Measurements from ENCODE around the gene NCKAP5. TPM values are rescaled to one million over a fixed set of nuclear protein-coding genes. Genes with fewer than 3 reads are reported as not detected.
"Not testable (repeated sequence)": the region's sequence is repeated elsewhere in the genome, so short reads cannot be mapped to it uniquely, and the experiment has no call there.

The NCKAP5 gene
- total RNA-seq, 1 donor from 2014 or later: not detected

GRCh38 chr2:133209325-133209724 is 358.9 kb downstream of the NCKAP5 start:
- no peaks in the 10 kb centered on the region for H3K4me1 Mint-ChIP-seq
- no peak for DNase-seq
- no peak overlapping the region for H3K4me3 Mint-ChIP-seq
- no peaks in the 10 kb centered on the region for H3K27me3 Mint-ChIP-seq
- H3K27ac Mint-ChIP-seq: no peak overlapping the region
- H3K36me3 Mint-ChIP-seq (ENCODE audit: low read depth): no peaks in the 10 kb centered on the region
- peaks cover 5% of the 10 kb centered on the region for H3K9me3 Mint-ChIP-seq
- intact Hi-C loops (cut with micrococcal nuclease): no loop called here

GRCh38 chr2:133206666-133207065 is 361.6 kb downstream of the NCKAP5 start:
- H3K36me3 Mint-ChIP-seq (ENCODE audit: low read depth); H3K9me3 Mint-ChIP-seq; H3K27me3 Mint-ChIP-seq; H3K4me1 Mint-ChIP-seq; intact Hi-C loops (cut with micrococcal nuclease); DNase-seq; H3K27ac Mint-ChIP-seq; H3K4me3 Mint-ChIP-seq: not testable (repeated sequence)

GRCh38 chr2:133204421-133204820 is 363.8 kb downstream of the NCKAP5 start:
- Mint-ChIP-seq H3K36me3 (ENCODE audit: low read depth) (no peaks in the 10 kb centered on the region), H3K9me3 (peaks cover 5% of the 10 kb centered on the region), H3K27me3 (no peaks in the 10 kb centered on the region), H3K27ac (no peak overlapping the region), H3K4me3 (no peak overlapping the region), H3K4me1 (no peaks in the 10 kb centered on the region)
- DNase-seq: no peak
- intact Hi-C loops (cut with micrococcal nuclease): no loop called here

DNA sequence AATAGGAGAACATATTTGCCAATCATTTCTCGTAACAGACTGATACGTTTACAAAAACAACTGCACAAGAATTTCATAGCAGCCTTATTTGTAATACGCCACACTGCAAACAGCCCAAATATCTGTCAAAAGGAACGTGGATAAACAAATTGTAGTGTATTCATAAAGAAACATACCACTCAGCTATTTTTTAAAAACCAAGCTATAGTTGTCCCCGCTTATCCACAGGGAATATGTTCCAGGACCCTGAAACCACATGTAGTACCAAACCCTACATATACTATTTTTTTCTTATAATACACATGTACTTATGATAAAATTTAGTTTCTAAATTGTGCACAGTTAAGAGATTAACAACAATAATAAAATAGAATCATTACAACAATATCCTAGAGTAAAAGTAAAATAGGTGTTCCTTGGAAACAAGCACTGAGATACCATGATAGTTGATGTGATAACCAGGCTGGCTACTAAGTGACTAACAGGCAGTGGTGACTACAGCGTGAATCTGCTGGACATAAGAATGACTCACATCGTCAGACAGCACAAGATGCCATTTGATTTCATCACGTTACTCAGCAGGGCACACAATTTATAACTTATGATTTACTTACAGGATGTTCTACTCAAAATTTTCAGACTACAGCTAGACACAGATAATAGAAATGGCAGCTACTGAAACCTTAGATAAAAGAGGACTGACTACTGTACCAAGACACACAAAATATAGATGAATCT is 367.4 kb downstream of the NCKAP5 start:
- intact Hi-C loops (cut with micrococcal nuclease): no loop called here
- no peak for DNase-seq
- Mint-ChIP-seq H3K4me3 (no peak overlapping the region), H3K27me3 (no peaks in the 10 kb centered on the region), H3K9me3 (no peaks in the 10 kb centered on the region), H3K4me1 (no peaks in the 10 kb centered on the region), H3K27ac (no peak overlapping the region), H3K36me3 (ENCODE audit: low read depth) (no peaks in the 10 kb centered on the region)

DNA sequence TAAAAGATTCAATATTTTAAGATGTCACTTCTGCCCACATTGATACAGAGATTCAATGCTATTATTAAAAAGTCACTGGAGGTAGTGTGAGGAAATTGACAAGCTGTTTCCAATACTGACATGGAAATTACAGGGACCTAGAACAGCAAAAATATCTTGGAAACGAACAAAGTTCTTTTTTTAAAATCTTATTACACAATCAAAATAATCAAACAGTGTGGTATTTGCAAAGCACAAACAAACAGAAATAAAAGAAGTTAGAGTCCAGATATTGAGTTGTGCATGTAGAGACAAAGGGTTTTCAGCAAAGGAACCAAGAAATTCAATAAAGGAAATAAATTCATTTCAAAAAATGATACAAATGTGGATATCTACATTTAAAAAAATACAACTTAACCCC is 369.6 kb downstream of the NCKAP5 start:
- intact Hi-C loops (cut with micrococcal nuclease): no loop called here
- no peaks in the 10 kb centered on the region for H3K4me1 Mint-ChIP-seq
- no peak for DNase-seq
- H3K9me3 Mint-ChIP-seq: no peaks in the 10 kb centered on the region
- no peak overlapping the region for H3K4me3 Mint-ChIP-seq
- no peaks in the 10 kb centered on the region for H3K27me3 Mint-ChIP-seq
- H3K27ac Mint-ChIP-seq: no peak overlapping the region
- no peaks in the 10 kb centered on the region for H3K36me3 Mint-ChIP-seq (ENCODE audit: low read depth)

- no peaks in the 10 kb centered on the region for H3K9me3 Mint-ChIP-seq
- no peaks in the 10 kb centered on the region for H3K27me3 Mint-ChIP-seq
- no peaks in the 10 kb centered on the region for H3K36me3 Mint-ChIP-seq (ENCODE audit: low read depth)
- no peak overlapping the region for H3K27ac Mint-ChIP-seq
- no peak overlapping the region for H3K4me3 Mint-ChIP-seq
- H3K4me1 Mint-ChIP-seq: no peaks in the 10 kb centered on the region
- intact Hi-C loops (cut with micrococcal nuclease): no loop called here
- no peak for DNase-seq
Observed at GRCh38 chr2:133197156-133197555, 371.1 kb downstream of the NCKAP5 start.

DNA sequence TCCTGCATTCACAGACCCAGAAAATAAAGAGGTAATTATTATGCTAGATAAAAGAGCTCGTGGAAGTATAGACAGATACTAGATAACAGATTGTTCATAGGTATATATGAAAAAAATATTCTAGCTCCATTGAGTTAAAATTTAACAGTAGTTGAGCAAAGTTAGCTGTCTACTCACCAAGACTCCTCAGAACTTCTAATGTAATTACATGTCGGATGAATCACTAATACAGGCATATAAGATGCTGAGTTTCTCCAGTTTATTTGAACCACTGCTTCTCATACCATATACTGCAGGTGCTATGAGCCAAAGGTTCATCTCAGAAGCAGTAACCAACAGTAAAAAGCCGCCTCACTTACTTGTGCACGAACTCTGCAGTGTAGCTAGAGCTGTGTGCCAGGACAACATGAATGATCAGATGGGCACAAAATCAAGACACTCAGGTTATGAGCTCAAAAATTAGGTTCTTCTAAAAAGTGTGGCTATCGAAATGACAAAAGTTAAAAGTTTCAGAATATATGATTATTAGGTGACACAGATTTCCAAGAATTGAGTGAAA is 373.4 kb downstream of the NCKAP5 start:
- H3K36me3 Mint-ChIP-seq (ENCODE audit: low read depth): no peaks in the 10 kb centered on the region
- DNase-seq: no peak
- peaks cover 3% of the 10 kb centered on the region for H3K9me3 Mint-ChIP-seq
- no peaks in the 10 kb centered on the region for H3K4me1 Mint-ChIP-seq
- H3K27me3 Mint-ChIP-seq: no peaks in the 10 kb centered on the region
- H3K27ac Mint-ChIP-seq: no peak overlapping the region
- intact Hi-C loops (cut with micrococcal nuclease): no loop called here
- no peak overlapping the region for H3K4me3 Mint-ChIP-seq

- H3K36me3 Mint-ChIP-seq (ENCODE audit: low read depth): no peaks in the 10 kb centered on the region
- H3K4me1 Mint-ChIP-seq: no peaks in the 10 kb centered on the region
- H3K27ac Mint-ChIP-seq: no peak overlapping the region
- H3K9me3 Mint-ChIP-seq: peaks cover 3% of the 10 kb centered on the region
- H3K27me3 Mint-ChIP-seq: no peaks in the 10 kb centered on the region
- no peak for DNase-seq
- no peak overlapping the region for H3K4me3 Mint-ChIP-seq
- intact Hi-C loops (cut with micrococcal nuclease): no loop called here
Observed at GRCh38 chr2:133194362-133194655, 374.0 kb downstream of the NCKAP5 start.

- H3K9me3 Mint-ChIP-seq: peaks cover 3% of the 10 kb centered on the region
- no peaks in the 10 kb centered on the region for H3K4me1 Mint-ChIP-seq
- no peak overlapping the region for H3K27ac Mint-ChIP-seq
- H3K36me3 Mint-ChIP-seq (ENCODE audit: low read depth): no peaks in the 10 kb centered on the region
- DNase-seq: no peak
- intact Hi-C loops (cut with micrococcal nuclease): no loop called here
- no peak overlapping the region for H3K4me3 Mint-ChIP-seq
- H3K27me3 Mint-ChIP-seq: no peaks in the 10 kb centered on the region
Observed at GRCh38 chr2:133193544-133194361, 374.5 kb downstream of the NCKAP5 start.

- intact Hi-C loops (cut with micrococcal nuclease): no loop called here
- Mint-ChIP-seq H3K27me3 (no peaks in the 10 kb centered on the region), H3K4me3 (no peak overlapping the region), H3K36me3 (ENCODE audit: low read depth) (no peaks in the 10 kb centered on the region), H3K27ac (no peak overlapping the region), H3K9me3 (peaks cover 3% of the 10 kb centered on the region), H3K4me1 (no peaks in the 10 kb centered on the region)
- no peak for DNase-seq
Observed at GRCh38 chr2:133192028-133192427, 376.2 kb downstream of the NCKAP5 start.

GRCh38 chr2:133177196-133177595 is 391.1 kb downstream of the NCKAP5 start:
- Mint-ChIP-seq H3K4me3 (no peak overlapping the region), H3K27ac (no peak overlapping the region), H3K36me3 (ENCODE audit: low read depth) (no peaks in the 10 kb centered on the region), H3K9me3 (no peaks in the 10 kb centered on the region), H3K4me1 (no peaks in the 10 kb centered on the region), H3K27me3 (no peaks in the 10 kb centered on the region)
- intact Hi-C loops (cut with micrococcal nuclease): no loop called here
- DNase-seq: no peak

GRCh38 chr2:133175926-133176325 is 392.3 kb downstream of the NCKAP5 start:
- no peak for DNase-seq
- no peaks in the 10 kb centered on the region for H3K27me3 Mint-ChIP-seq
- no peaks in the 10 kb centered on the region for H3K36me3 Mint-ChIP-seq (ENCODE audit: low read depth)
- no peaks in the 10 kb centered on the region for H3K9me3 Mint-ChIP-seq
- H3K4me1 Mint-ChIP-seq: no peaks in the 10 kb centered on the region
- H3K4me3 Mint-ChIP-seq: no peak overlapping the region
- H3K27ac Mint-ChIP-seq: no peak overlapping the region
- intact Hi-C loops (cut with micrococcal nuclease): no loop called here

DNA sequence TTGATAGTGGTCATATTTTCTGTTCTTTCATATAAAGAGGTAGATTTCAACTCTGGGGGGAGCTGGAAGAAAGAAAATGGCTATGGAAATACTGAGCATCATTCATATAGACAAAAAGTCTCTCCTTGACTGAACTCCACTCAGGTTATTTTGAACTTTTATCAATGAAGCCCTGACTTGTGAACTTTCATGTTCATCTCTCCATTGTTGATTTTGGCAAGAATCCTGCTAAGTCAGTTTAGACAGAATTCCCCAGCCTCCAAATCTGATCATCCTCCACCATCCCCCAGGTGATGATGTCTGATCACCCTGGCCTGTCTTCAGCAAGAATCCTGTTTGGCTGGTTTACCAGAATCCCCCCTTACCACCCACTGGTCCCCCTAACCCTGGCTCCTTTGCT is 395.0 kb downstream of the NCKAP5 start:
- intact Hi-C loops (cut with micrococcal nuclease): no loop called here

DNA sequence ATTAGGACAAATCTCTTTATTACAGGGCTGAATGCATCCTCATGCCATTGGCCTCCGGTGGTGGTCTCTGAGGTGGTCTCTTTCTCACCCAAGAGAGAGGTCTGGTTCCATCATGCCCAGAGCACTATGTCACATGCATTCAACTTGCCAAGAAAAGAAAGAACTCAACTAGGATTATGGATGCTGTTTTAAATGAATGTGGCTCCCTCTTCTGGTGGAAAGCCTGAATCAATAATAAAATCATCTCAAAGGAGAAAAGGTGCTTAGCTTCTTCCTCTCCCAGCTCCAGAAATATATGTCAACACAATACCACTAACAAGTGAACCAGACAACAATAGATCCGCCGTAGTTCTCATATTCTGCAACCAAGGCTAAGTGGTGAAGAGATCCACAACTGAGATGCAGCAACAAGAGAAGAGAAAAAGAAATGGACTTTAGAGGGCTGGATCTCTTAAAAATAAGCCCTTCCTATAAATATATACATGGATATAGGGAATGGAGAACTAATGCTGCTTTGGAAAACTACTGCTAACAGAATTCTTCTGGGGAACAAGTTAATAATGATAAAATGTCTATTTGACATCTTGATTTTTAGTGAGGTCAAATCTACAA is 396.8 kb downstream of the NCKAP5 start:
- Mint-ChIP-seq H3K4me1 (no peaks in the 10 kb centered on the region), H3K4me3 (no peak overlapping the region), H3K27ac (no peak overlapping the region), H3K36me3 (ENCODE audit: low read depth) (no peaks in the 10 kb centered on the region), H3K27me3 (no peaks in the 10 kb centered on the region), H3K9me3 (no peaks in the 10 kb centered on the region)
- peak; percentile 61 for DNase-seq
- intact Hi-C loops (cut with micrococcal nuclease): no loop called here

More for the DNA sequence above, 395.0 kb downstream of the NCKAP5 start:
- DNase-seq: no peak
- H3K27ac Mint-ChIP-seq: no peak overlapping the region
- H3K27me3 Mint-ChIP-seq: no peaks in the 10 kb centered on the region
- no peaks in the 10 kb centered on the region for H3K9me3 Mint-ChIP-seq
- no peaks in the 10 kb centered on the region for H3K4me1 Mint-ChIP-seq
- H3K4me3 Mint-ChIP-seq: no peak overlapping the region
- no peaks in the 10 kb centered on the region for H3K36me3 Mint-ChIP-seq (ENCODE audit: low read depth)

Measured in activated CD4-positive, alpha-beta T cell treated with anti-CD3 and anti-CD28 coated beads, Interleukin-2, amount 10 ng/mL, durations not matched to agents 24 days and 14 days (primary cell).